Ovary (tissue), 3 donors: ENCODE measurements around the gene PALS1.

Source experiments
- CTCF ChIP-seq, 3 donors: fragments of 450-650 bp in 2 of 3; fragments of 200-600 bp in 1 of 3; IDR thresholded peaks; one replicate each; pipeline versions ENCODE4 v1.5.1 to v1.8.0; 2016 to 2022; ENCODE audit warnings: antibody characterized with exemption in 3 of 3, mild to moderate bottlenecking in 1 of 3
- EP300 ChIP-seq: sonication (generic); formaldehyde crosslinking; IDR thresholded peaks from one replicate; pipeline ENCODE4 v1.6.1; 2017; ENCODE audit warnings: antibody characterized with exemption
- POLR2A ChIP-seq: fragments of 450-650 bp; IDR thresholded peaks from one replicate; pipeline ENCODE4 v1.6.1; 2017; ENCODE audit warnings: antibody characterized with exemption, mild to moderate bottlenecking, moderate library complexity
- donor health status: DM: no; HTN: no; CAD: no.

- TF ChIP-seq POLR2A (no peak), CTCF (IDR thresholded peaks at IDR 0.05) (no peak), EP300 (no peak)
These were observed 10.5 kb downstream of the PALS1 start for GRCh38 chr14:67251573-67252226.
